Right lobe of liver (tissue), 4 donors: Measurements from ENCODE around the gene GJB2.

ENCODE experiments used
- CTCF ChIP-seq, 4 donors: fragments of 200-600 bp in 3 of 4; fragments of 450-650 bp in 1 of 4; IDR thresholded peaks; one replicate each; pipeline versions ENCODE4 v1.5.1 to v1.8.0; 2016 to 2022; ENCODE audit warnings: antibody characterized with exemption in 4 of 4, mild to moderate bottlenecking in 2 of 4
- POLR2A ChIP-seq: fragments of 450-650 bp; IDR thresholded peaks from one replicate; pipeline ENCODE4 v1.6.1; 2017; ENCODE audit warnings: antibody characterized with exemption, mild to moderate bottlenecking
- donor health status: DM: no; HTN: no; CAD: no.
- donor health status: DM: no; HTN: no; CAD: no.
- donor health status: DM: no; HTN: yes; CAD: no.

GRCh38 chr13:20193907-20194631, 1.3 kb upstream of the GJB2 start:
- TF ChIP-seq POLR2A, result no peak
- no peak for TF ChIP-seq CTCF (IDR thresholded peaks at IDR 0.05)
